CD14-positive monocyte (primary cell): Measurements from ENCODE around the gene ONECUT3. TPM values are rescaled to one million over a fixed set of nuclear protein-coding genes. Genes with fewer than 3 reads are reported as not detected.

Source experiments
- DNase-seq, 3 donors: peaks; one replicate each; pipeline ENCODE4 v3.0.0-alpha.2; 2011 to 2022
- H2AFZ ChIP-seq: 2 replicates; pipeline ENCODE4 v1.6.0; 2012; ENCODE audit warnings: mild to moderate bottlenecking, low read depth, low read length, inconsistent platforms; ENCODE audit not compliant: insufficient read depth, poor library complexity, severe bottlenecking
- H3K27ac ChIP-seq, 2 donors: 1 replicate in 1 of 2; 2 replicates in 1 of 2; pipeline ENCODE4 v1.5.1; 2012 to 2013; ENCODE audit warnings: low read length in 2 of 2, control low read depth in 1 of 2, inconsistent platforms in 1 of 2, low read depth in 1 of 2, mild to moderate bottlenecking in 1 of 2
- H3K27me3 ChIP-seq, 2 donors: one replicate each; pipeline versions ENCODE4 v1.6.0 to v1.6.1; 2011 to 2013; ENCODE audit warnings: low read length in 2 of 2; ENCODE audit not compliant: control insufficient read depth in 2 of 2, insufficient read depth in 2 of 2
- H3K36me3 ChIP-seq, 2 donors: replicated peaks in 1 of 2; 1 replicate in 1 of 2; 2 replicates in 1 of 2; pipeline versions ENCODE4 v1.5.1 to v1.6.1; 2012 to 2013; ENCODE audit warnings: low read length in 2 of 2, control low read depth in 1 of 2, inconsistent platforms in 1 of 2, mild to moderate bottlenecking in 1 of 2; ENCODE audit not compliant: insufficient read depth in 2 of 2, control insufficient read depth in 1 of 2
- H3K4me1 ChIP-seq, 2 donors: 1 replicate in 1 of 2; 2 replicates in 1 of 2; pipeline versions ENCODE4 v1.5.1 to v1.6.1; 2012 to 2013; ENCODE audit warnings: low read length in 2 of 2, control low read depth in 1 of 2, inconsistent platforms in 1 of 2, mild to moderate bottlenecking in 1 of 2, moderate library complexity in 1 of 2; ENCODE audit not compliant: insufficient read depth in 2 of 2, control insufficient read depth in 1 of 2
- H3K4me2 ChIP-seq: replicated peaks from 2 replicates; pipeline ENCODE3; 2012; ENCODE audit warnings: low read length, moderate library complexity, mild to moderate bottlenecking; ENCODE audit not compliant: poor library complexity, severe bottlenecking; ENCODE audit errors: extremely low read depth
- H3K4me3 ChIP-seq, 3 experiments: fragments of 200-600 bp in 1 of 3; sonication (generic) in 1 of 3; replicated peaks in 1 of 3; 1 replicate in 2 of 3; 2 replicates in 1 of 3; pipeline ENCODE4 v1.5.1; 2011 to 2013; ENCODE audit warnings: low read length in 3 of 3, mild to moderate bottlenecking in 3 of 3, control low read depth in 2 of 3, low read depth in 2 of 3, inconsistent platforms in 1 of 3, moderate library complexity in 1 of 3
- H3K79me2 ChIP-seq: 2 replicates; pipeline ENCODE4 v1.6.0; 2012; ENCODE audit warnings: mild to moderate bottlenecking, control low read depth, inconsistent platforms, low read length, moderate library complexity; ENCODE audit not compliant: insufficient read depth
- H3K9ac ChIP-seq: 2 replicates; pipeline ENCODE4 v1.6.0; 2017; ENCODE audit warnings: low read length, mild to moderate bottlenecking; ENCODE audit not compliant: insufficient read depth, poor library complexity, severe bottlenecking
- H3K9me3 ChIP-seq, 2 donors: replicated peaks in 1 of 2; 1 replicate in 1 of 2; 2 replicates in 1 of 2; pipeline versions ENCODE4 v1.5.1 to v1.6.1; 2012 to 2013; ENCODE audit warnings: low read length in 2 of 2, control low read depth in 1 of 2; ENCODE audit not compliant: control insufficient read depth in 1 of 2, insufficient read depth in 1 of 2
- H4K20me1 ChIP-seq: 2 replicates; pipeline ENCODE4 v1.6.0; 2012; ENCODE audit warnings: mild to moderate bottlenecking, low read length, control low read depth, moderate library complexity; ENCODE audit not compliant: insufficient read depth
- H3K27ac Mint-ChIP-seq, 7 donors: one replicate each; pipeline ENCODE4 v1.8.0; 2020; ENCODE audit warnings: mild to moderate bottlenecking in 7 of 7, mixed read lengths in 7 of 7, moderate library complexity in 6 of 7, inconsistent platforms in 2 of 7
- H3K27me3 Mint-ChIP-seq, 3 donors: one replicate each; pipeline ENCODE4 v1.8.0; 2021 to 2022; ENCODE audit warnings: low read depth in 3 of 3, mild to moderate bottlenecking in 3 of 3, mixed read lengths in 3 of 3, moderate library complexity in 3 of 3, inconsistent platforms in 1 of 3
- H3K36me3 Mint-ChIP-seq, 2 donors: one replicate each; pipeline ENCODE4 v1.8.0; 2020; ENCODE audit warnings: mixed read lengths in 2 of 2, inconsistent platforms in 1 of 2, mild to moderate bottlenecking in 1 of 2
- H3K4me1 Mint-ChIP-seq: one replicate; pipeline ENCODE4 v1.8.0; 2020; ENCODE audit warnings: mild to moderate bottlenecking, mixed read lengths
- H3K4me3 Mint-ChIP-seq, 2 donors: one replicate each; pipeline ENCODE4 v1.8.0; 2020; ENCODE audit warnings: mild to moderate bottlenecking in 2 of 2, mixed read lengths in 2 of 2, moderate library complexity in 1 of 2
- H3K9me3 Mint-ChIP-seq, 7 donors: one replicate each; pipeline ENCODE4 v1.8.0; 2020 to 2022; ENCODE audit warnings: mixed read lengths in 7 of 7, mild to moderate bottlenecking in 6 of 7, moderate library complexity in 6 of 7, inconsistent platforms in 2 of 7
- CTCF ChIP-seq: fragments of 200-600 bp; IDR thresholded peaks from one replicate; pipeline ENCODE4 v1.8.0; 2022; ENCODE audit warnings: antibody characterized with exemption, mild to moderate bottlenecking
- WGBS: methylation state at CpG from one replicate; pipeline ENCODE4 v1.1.5; 2013; ENCODE audit warnings: missing lambda C conversion rate; ENCODE audit not compliant: insufficient coverage; 5-methylcytosine and 5-hydroxymethylcytosine counted together
- intact Hi-C, 2 donors: fragments of 100-400 bp; cut with micrococcal nuclease; formaldehyde crosslinking; loops; one replicate each; pipeline versions ENCODE4 v1.15.0 to v1.15.1; 2023
- polyA plus RNA-seq, 3 donors: library from polyadenylated mRNA; depleted of rRNA in 1 of 3; unstranded in 2 of 3; stranded (reverse) in 1 of 3; fragments of 300-500 nt in 2 of 3; fragments of >200 nt in 1 of 3; fragmentation: Illumina TruSeq in 2 of 3; gene quantifications; 1 replicate in 2 of 3; 2 replicates in 1 of 3; pipeline ENCODE4 v1.2.3, GENCODE V29; 2012 to 2021

ONECUT3 gene
- polyA plus RNA-seq, 3 donors: not detected

GRCh38 chr19:1783354-1783753 lies 30.0 kb downstream of the ONECUT3 start:
- 95% methylated on average over 4 of the region's 4 CpGs for WGBS
- H3K36me3 ChIP-seq: no peaks in the 10 kb centered on the region
- H3K4me3 ChIP-seq: no peak overlapping the region
- Mint-ChIP-seq H3K27me3 (peaks cover 46 to 69% (median 51%) of the 10 kb centered on the region in 3 donors), H3K27ac (no peak overlapping the region), H3K36me3 (peaks cover 0 to 3% of the 10 kb centered on the region in 2 donors), H3K9me3 (peaks cover 2 to 27% (median 18%) of the 10 kb centered on the region in 7 donors), H3K4me3 (no peak overlapping the region), H3K4me1 (no peaks in the 10 kb centered on the region)
- no peaks in the 10 kb centered on the region for H3K4me1 ChIP-seq
- H3K4me2 ChIP-seq: no peak overlapping the region
- intact Hi-C loops: no loop called here
- no peak for TF ChIP-seq CTCF
- no peak overlapping the region for H3K9ac ChIP-seq
- H3K79me2 ChIP-seq: no peaks in the 10 kb centered on the region
- peaks cover 6 to 46% of the 10 kb centered on the region in 2 donors for H3K27me3 ChIP-seq
- H2AFZ ChIP-seq: no peak overlapping the region
- H3K27ac ChIP-seq: no peak overlapping the region
- H3K9me3 ChIP-seq: peaks cover 4 to 10% of the 10 kb centered on the region in 2 donors
- DNase-seq: no peak
- no peaks in the 10 kb centered on the region for H4K20me1 ChIP-seq

DNA sequence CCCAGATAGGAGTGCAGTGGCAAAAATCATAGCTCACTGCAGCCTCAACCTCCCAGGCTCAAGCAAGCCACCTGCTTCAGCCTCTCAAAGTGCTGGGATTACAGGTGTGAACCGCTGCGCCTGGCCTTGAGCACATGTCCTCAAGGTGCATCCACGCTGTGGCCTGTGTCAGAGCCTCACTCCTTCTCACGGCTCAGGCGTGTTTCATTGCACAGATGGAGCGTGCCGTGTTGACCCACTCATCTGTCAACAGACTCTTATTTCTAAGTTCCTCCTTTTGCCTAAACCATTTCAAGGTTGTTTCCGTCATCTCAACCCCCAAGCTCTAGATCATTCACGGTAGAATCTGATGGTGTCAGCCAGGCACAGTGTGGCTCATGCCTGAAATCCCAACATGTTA lies 30.6 kb downstream of the ONECUT3 start:
- no peak for TF ChIP-seq CTCF
- H3K9ac ChIP-seq: no peak overlapping the region
- peaks cover 2 to 26% (median 16%) of the 10 kb centered on the region in 7 donors for H3K9me3 Mint-ChIP-seq
- no peak overlapping the region for H3K4me2 ChIP-seq
- 26% methylated on average over 9 of the region's 9 CpGs for WGBS
- intact Hi-C loops: no loop called here
- H3K36me3 Mint-ChIP-seq: peaks cover 0 to 3% of the 10 kb centered on the region in 2 donors
- DNase-seq: no peak
- H3K9me3 ChIP-seq: peaks cover 4 to 10% of the 10 kb centered on the region in 2 donors
- no peaks in the 10 kb centered on the region for H3K4me1 Mint-ChIP-seq
- H2AFZ ChIP-seq: no peak overlapping the region
- no peaks in the 10 kb centered on the region for H3K36me3 ChIP-seq
- H3K4me3 ChIP-seq: no peak overlapping the region
- H3K4me1 ChIP-seq: no peaks in the 10 kb centered on the region
- H3K27me3 ChIP-seq: peaks cover 4 to 44% of the 10 kb centered on the region in 2 donors
- H3K4me3 Mint-ChIP-seq: peak overlapping the region in 1 of 2 donors; percentile 2
- no peaks in the 10 kb centered on the region for H3K79me2 ChIP-seq
- H3K27me3 Mint-ChIP-seq: peaks cover 41 to 69% (median 46%) of the 10 kb centered on the region in 3 donors
- no peaks in the 10 kb centered on the region for H4K20me1 ChIP-seq
- no peak overlapping the region for H3K27ac ChIP-seq
- no peak overlapping the region for H3K27ac Mint-ChIP-seq
